Smooth muscle cell (in vitro differentiated cells): ENCODE results near the gene PCNT. TPM values are rescaled to one million over a fixed set of nuclear protein-coding genes. Genes with fewer than 3 reads are reported as not detected.

Experiments used
- DNase-seq: peaks from one replicate; lab custom pipeline; 2025; ENCODE audit not compliant: unreplicated experiment; lab: John Stamatoyannopoulos, UW
- H2AFZ ChIP-seq: fragments of 200-600 bp; sonication (generic); 2 replicates; pipeline ENCODE4 v1.6.0; 2016; ENCODE audit warnings: antibody characterized with exemption, low read depth, mild to moderate bottlenecking
- H3F3A ChIP-seq: fragments of 200-600 bp; sonication (generic); 2 replicates; pipeline ENCODE4 v1.6.0; 2017; ENCODE audit warnings: antibody characterized with exemption, low read depth
- H3K27ac ChIP-seq: fragments of 200-600 bp; sonication (generic); 2 replicates; pipeline ENCODE4 v1.5.1; 2016; ENCODE audit warnings: low read depth, mild to moderate bottlenecking
- H3K27me3 ChIP-seq: fragments of 200-600 bp; sonication (generic); 2 replicates; pipeline ENCODE4 v1.6.1; 2016; ENCODE audit warnings: low read depth, mild to moderate bottlenecking
- H3K36me3 ChIP-seq: fragments of 200-600 bp; sonication (generic); 2 replicates; pipeline ENCODE4 v1.5.1; 2016; ENCODE audit warnings: low read depth
- H3K4me1 ChIP-seq: fragments of 200-600 bp; sonication (generic); 2 replicates; pipeline ENCODE4 v1.5.1; 2016; ENCODE audit warnings: low read depth
- H3K4me2 ChIP-seq: fragments of 200-600 bp; sonication (generic); 2 replicates; pipeline ENCODE4 v1.6.0; 2016; ENCODE audit warnings: mild to moderate bottlenecking
- H3K4me3 ChIP-seq: fragments of 200-600 bp; sonication (generic); 2 replicates; pipeline ENCODE4 v1.5.1; 2016; ENCODE audit warnings: mild to moderate bottlenecking
- H3K79me2 ChIP-seq: fragments of 200-600 bp; sonication (generic); 2 replicates; pipeline ENCODE4 v1.6.0; 2016; ENCODE audit warnings: low read depth, mild to moderate bottlenecking
- H3K9ac ChIP-seq: fragments of 200-600 bp; sonication (generic); 2 replicates; pipeline ENCODE4 v1.6.0; 2016; ENCODE audit warnings: low read depth
- H3K9me3 ChIP-seq: fragments of 200-600 bp; sonication (generic); replicated peaks from 2 replicates; pipeline ENCODE4 v1.5.1; 2016; ENCODE audit warnings: low read depth
- H4K20me1 ChIP-seq: fragments of 200-600 bp; sonication (generic); 2 replicates; pipeline ENCODE4 v1.6.0; 2016; ENCODE audit warnings: low read depth
- WGBS: methylation state at CpG from one replicate; pipeline ENCODE4 v1.1.7; 2016; ENCODE audit warnings: low lambda C conversion rate; 5-methylcytosine and 5-hydroxymethylcytosine counted together
- polyA plus RNA-seq: library from polyadenylated mRNA; unstranded; fragments of >200 nt; fragmentation: Nextera tagmentation; extraction: Ambion mirVana; gene quantifications from 2 replicates; pipeline ENCODE4 v1.2.1, GENCODE V29; 2016
- total RNA-seq: library from RNA; depleted of rRNA; stranded (reverse); fragments of >200 nt; gene quantifications from 2 replicates; pipeline ENCODE4 v1.2.3, GENCODE V29; 2014
- TF ChIP-seq, protein P1 (sequence below): fragments of 200-600 bp; sonication (generic); IDR thresholded peaks from 2 replicates; pipeline ENCODE4 v1.5.1; 2017; ENCODE audit warnings: borderline replicate concordance, mild to moderate bottlenecking, antibody characterized with exemption; ENCODE audit not compliant: insufficient read depth, poor library complexity, severe bottlenecking

The PCNT gene
- total and polyA plus RNA-seq, 2 experiments from 2014 or later, result 9.3 to 10.8 TPM

DNA sequence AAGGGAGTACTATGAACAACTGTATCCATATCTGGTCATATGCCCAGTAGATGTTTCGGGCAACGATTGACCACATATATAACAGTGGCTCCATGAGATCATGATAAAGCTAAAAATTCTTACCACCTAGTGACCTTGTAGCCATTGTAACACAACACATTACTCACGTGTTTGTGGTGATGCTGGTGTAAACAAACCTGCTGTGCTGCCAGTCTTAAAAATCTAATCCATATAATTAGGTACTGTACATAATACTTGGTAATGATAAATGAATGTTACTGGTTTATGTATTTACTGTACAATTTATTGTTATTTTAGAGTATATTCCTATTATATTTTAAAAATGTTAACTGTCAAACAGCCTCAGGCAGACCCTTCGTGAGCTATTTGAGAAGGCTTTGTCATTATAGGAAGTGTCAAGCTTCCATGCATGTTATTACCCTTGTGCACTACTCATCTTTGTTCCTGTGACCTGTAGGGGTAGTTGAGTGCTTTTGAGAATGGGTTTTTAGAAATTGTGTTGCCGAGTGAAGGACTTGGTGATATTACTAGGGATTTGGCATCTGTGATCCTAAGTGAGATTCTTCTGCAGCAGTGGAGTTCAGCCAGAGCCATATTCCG, 158.4 kb downstream of the PCNT start:
- Histone ChIP-seq H4K20me1 (peaks cover 67% of the 10 kb centered on the region), H3K4me1 (no peaks in the 10 kb centered on the region), H3K79me2 (peaks cover 8% of the 10 kb centered on the region), H3K27ac (no peak overlapping the region), H3K4me2 (no peak overlapping the region), H3K27me3 (no peaks in the 10 kb centered on the region), H3K9ac (no peak overlapping the region), H3K36me3 (no peaks in the 10 kb centered on the region), H3K9me3 (no peaks in the 10 kb centered on the region), H3F3A (no peaks in the 10 kb centered on the region), H3K4me3 (no peak overlapping the region), H2AFZ (no peak overlapping the region)
- WGBS, result 91% methylated on average over 6 of the region's 6 CpGs
- TF ChIP-seq, protein P1, sequence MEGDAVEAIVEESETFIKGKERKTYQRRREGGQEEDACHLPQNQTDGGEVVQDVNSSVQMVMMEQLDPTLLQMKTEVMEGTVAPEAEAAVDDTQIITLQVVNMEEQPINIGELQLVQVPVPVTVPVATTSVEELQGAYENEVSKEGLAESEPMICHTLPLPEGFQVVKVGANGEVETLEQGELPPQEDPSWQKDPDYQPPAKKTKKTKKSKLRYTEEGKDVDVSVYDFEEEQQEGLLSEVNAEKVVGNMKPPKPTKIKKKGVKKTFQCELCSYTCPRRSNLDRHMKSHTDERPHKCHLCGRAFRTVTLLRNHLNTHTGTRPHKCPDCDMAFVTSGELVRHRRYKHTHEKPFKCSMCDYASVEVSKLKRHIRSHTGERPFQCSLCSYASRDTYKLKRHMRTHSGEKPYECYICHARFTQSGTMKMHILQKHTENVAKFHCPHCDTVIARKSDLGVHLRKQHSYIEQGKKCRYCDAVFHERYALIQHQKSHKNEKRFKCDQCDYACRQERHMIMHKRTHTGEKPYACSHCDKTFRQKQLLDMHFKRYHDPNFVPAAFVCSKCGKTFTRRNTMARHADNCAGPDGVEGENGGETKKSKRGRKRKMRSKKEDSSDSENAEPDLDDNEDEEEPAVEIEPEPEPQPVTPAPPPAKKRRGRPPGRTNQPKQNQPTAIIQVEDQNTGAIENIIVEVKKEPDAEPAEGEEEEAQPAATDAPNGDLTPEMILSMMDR, result no peak
- no peak for DNase-seq

DNA sequence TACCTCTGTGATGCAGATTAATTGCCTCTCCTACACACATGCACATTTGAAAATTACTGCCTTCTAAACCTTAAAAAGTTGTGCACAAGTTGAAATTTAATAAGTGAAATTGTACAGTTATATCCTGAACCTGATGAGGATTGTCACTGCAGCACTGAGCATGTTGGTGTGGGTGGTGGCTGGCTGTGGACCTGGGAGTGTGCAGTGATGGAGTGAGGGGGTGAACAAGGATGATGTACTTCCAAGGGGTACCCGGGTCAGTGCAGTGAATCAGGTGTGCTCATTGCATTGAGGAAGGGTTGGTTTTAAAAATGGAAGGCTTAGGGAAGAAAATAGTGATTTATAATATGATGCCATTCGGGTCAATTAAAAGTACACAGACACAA, 158.9 kb downstream of the PCNT start:
- Histone ChIP-seq H3K4me3 (no peak overlapping the region), H3K79me2 (peaks cover 8% of the 10 kb centered on the region), H2AFZ (no peak overlapping the region), H3K4me1 (no peaks in the 10 kb centered on the region), H3F3A (no peaks in the 10 kb centered on the region), H3K36me3 (no peaks in the 10 kb centered on the region), H3K9ac (no peak overlapping the region), H4K20me1 (peaks cover 64% of the 10 kb centered on the region), H3K4me2 (no peak overlapping the region), H3K27ac (no peak overlapping the region), H3K9me3 (no peaks in the 10 kb centered on the region), H3K27me3 (no peaks in the 10 kb centered on the region)
- WGBS, result 94% methylated on average over 2 of the region's 2 CpGs
- TF ChIP-seq, protein P1, result no peak
- DNase-seq, result no peak

DNA sequence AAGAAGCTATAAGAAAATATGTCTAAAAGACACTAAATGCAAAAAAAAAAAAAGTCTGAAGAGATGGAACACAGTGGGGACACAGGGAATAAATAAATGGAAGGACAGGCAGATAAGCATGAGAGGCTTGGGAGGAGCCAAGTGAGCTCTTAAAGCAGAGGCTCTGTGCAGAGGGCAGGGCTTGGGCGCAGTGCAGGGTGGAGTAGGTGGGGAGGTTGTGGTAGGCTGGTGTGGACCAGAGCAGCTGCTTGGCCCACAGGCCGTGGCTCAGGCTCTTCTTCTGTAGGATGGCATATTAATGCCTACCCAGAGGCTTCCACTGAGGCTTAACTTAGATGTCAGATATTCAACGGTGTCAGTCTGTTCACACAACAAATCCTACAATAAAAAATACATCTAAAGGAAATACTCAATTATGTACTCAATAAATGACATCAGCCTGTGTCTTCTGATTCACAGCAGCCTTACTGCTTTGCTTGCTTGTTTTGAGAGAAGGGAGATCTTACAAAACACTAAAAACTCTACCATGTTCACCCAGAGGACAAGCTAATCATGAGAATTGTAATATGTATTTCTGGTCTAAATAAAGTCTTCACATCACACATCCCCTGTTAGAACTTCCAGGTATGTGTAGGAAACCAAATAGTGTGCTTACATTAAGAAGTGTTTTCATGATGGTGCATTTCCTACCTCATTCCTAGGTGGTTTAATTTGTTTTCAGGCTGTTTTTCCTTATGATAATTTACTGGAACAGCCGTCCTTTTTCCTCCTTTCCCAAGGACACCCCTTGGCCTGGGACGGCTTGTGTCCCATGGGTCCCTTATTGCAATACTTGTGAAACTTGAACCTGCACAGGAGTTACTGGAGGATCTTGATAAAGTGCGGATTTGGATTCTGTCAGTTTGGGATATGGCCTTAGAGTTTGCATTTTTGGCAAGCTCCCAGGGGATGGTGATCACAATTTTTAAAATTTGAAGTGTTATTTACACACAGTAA, 159.6 kb downstream of the PCNT start:
- 83% methylated on average over 6 of the region's 6 CpGs for WGBS
- Histone ChIP-seq H3K9ac (no peak overlapping the region), H3K79me2 (peaks cover 8% of the 10 kb centered on the region), H3K4me1 (no peaks in the 10 kb centered on the region), H4K20me1 (peaks cover 58% of the 10 kb centered on the region), H3K27me3 (no peaks in the 10 kb centered on the region), H3K9me3 (no peaks in the 10 kb centered on the region), H3K4me3 (no peak overlapping the region), H3K36me3 (no peaks in the 10 kb centered on the region), H3K4me2 (no peak overlapping the region), H3K27ac (no peak overlapping the region), H2AFZ (no peak overlapping the region), H3F3A (no peaks in the 10 kb centered on the region)
- TF ChIP-seq, protein P1, result no peak
- no peak for DNase-seq
